ENCODE measurements around the gene TAPT1. TPM values are rescaled to one million over a fixed set of nuclear protein-coding genes. Genes with fewer than 3 reads are reported as not detected.

The TAPT1 gene
- total and polyA plus RNA-seq, 2 of the 13 experiments (the other 11 are each of a cell fraction or from before 2014, with no cell fraction given) = 24.5 to 25.3 TPM

- POLR2A ChIA-PET = interaction anchor here (1.9 kb wide), 1 partner anchor 8 kb away, joined by 7 read pairs; no protein-coding TSS in a partner anchor
- TF ChIP-seq KMT2B (CRISPR knock-in tag; IDR thresholded peaks at IDR 0.05) (no peak), ATF4 (CRISPR knock-in tag; IDR thresholded peaks at IDR 0.05) (no peak), ZNF563 (CRISPR knock-in tag; IDR thresholded peaks at IDR 0.05) (no peak), ZBTB14 (CRISPR knock-in tag; IDR thresholded peaks at IDR 0.05) (no peak), ZNF703 (CRISPR knock-in tag; IDR thresholded peaks at IDR 0.05; ENCODE audit: borderline replicate concordance) (no peak), THAP9 (CRISPR knock-in tag; IDR thresholded peaks at IDR 0.05; ENCODE audit: borderline replicate concordance) (no peak), ZNF33B (CRISPR knock-in tag; IDR thresholded peaks at IDR 0.05) (no peak), ZNF276 (CRISPR knock-in tag; IDR thresholded peaks at IDR 0.05; ENCODE audit: low read depth) (no peak)
- peaks cover 24% of the 10 kb centered on the region for H3K4me1 ChIP-seq (ENCODE audit: insufficient read depth, low read length)
- BruUV-seq (replicated peaks) = no TSS peak
- no peak overlapping the region for H2AFZ ChIP-seq (ENCODE audit: low read length)
- H3K79me2 ChIP-seq (ENCODE audit: insufficient read depth, low read length) = no peaks in the 10 kb centered on the region
- no peaks in the 10 kb centered on the region for H3K27me3 ChIP-seq (ENCODE audit: control insufficient read depth in 1 of 2, insufficient read depth in 2 of 2, low read length in 2 of 2)
- ATAC-seq (no peak), FAIRE-seq (no peak), DNase-seq (ENCODE audit: low spot score) (no peak)
- no peaks in the 10 kb centered on the region for H4K20me1 ChIP-seq (ENCODE audit: insufficient read depth, low read length)
- H3K36me3 ChIP-seq (replicated peaks in 1 of 2; ENCODE audit: control insufficient read depth in 1 of 2, insufficient read depth in 2 of 2, low read length in 2 of 2) = no peaks in the 10 kb centered on the region
- intact Hi-C loops (cut with micrococcal nuclease; ENCODE audit: unreplicated experiment) (no loop called here), in situ Hi-C loops (cut with HindIII; ENCODE audit: extremely low pct_ligation_motif_present, low pct_unique_long_range_greater_than_20kb) (no loop called here)
- WGBS (ENCODE audit: low lambda C conversion rate) = 80% methylated on average over 4 of the region's 4 CpGs
- no peak overlapping the region for H3K27ac ChIP-seq (ENCODE audit: extremely low read length, insufficient read depth, low read length)
- no peak overlapping the region for H3K9ac ChIP-seq (ENCODE audit: insufficient read depth, low read depth, low read length)
- H3K4me2 ChIP-seq (ENCODE audit: low read depth, low read length) = no peak overlapping the region
- H3K4me3 ChIP-seq (replicated peaks in 1 of 3; ENCODE audit: insufficient read depth in 1 of 3, low read depth in 2 of 3, low read length in 3 of 3) = no peak overlapping the region
- no peaks in the 10 kb centered on the region for H3K9me3 ChIP-seq (ENCODE audit: low read length)
- CTCF ChIA-PET (ENCODE audit: low intra/inter-chr PET ratio, low total read pairs) = no interaction called here
These were observed 8.9 kb upstream of the TAPT1 start for GRCh38 chr4:16235209-16235608.

Measured in HepG2 (cell line).